Measurements from ENCODE around the gene RHBDL3. TPM values are rescaled to one million over a fixed set of nuclear protein-coding genes. Genes with fewer than 3 reads are reported as not detected.

RHBDL3 gene
- total RNA-seq, 1 donor from 2014 or later: 0.12 TPM

DNA sequence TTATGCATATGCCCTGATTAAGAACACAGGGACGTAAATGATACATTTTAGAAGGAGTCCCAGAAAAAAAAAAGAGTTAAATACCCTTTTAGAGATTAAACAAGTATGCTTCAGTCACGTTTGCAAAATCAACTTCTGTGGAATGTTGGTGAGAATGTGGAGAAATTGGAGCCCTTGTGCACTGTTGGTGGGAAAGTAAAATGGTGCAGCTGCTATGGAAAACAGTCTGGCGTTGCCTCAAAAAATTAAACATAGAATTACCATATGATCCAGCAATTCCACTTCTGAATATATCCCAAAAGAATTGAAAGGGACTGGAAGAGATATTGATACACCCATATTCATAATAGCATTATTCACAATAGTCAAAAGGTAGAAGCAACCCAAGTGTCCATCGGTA lies 26.5 kb downstream of the RHBDL3 start:
- Mint-ChIP-seq H3K4me3 (no peak overlapping the region), H3K27me3 (peaks cover 14% of the 10 kb centered on the region), H3K36me3 (ENCODE audit: low read depth) (no peaks in the 10 kb centered on the region), H3K9me3 (no peaks in the 10 kb centered on the region), H3K27ac (no peak overlapping the region), H3K4me1 (no peaks in the 10 kb centered on the region)
- intact Hi-C loops (cut with micrococcal nuclease): no loop called here
- no peak for DNase-seq

DNA sequence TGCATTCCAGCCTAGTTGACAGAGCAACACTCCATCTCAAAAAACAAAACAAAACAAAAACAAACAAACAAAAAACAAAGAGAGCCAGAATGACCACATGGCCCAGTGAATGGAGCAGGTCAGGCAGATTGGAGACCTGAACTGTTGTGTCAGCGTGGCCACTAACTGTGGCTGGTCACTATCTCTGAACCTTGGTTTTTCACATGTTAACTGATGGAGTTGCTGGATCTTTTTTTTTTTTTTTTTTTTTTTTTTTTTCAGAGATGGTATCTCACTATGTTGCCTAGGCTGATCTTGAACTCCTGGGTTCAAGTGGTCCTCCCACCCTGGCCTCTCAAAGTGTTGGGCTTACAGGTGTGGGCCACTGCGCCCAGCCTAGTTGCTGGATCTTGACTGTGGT lies 31.8 kb downstream of the RHBDL3 start:
- intact Hi-C loops (cut with micrococcal nuclease): no loop called here
- H3K27ac Mint-ChIP-seq: no peak overlapping the region
- H3K36me3 Mint-ChIP-seq (ENCODE audit: low read depth): no peaks in the 10 kb centered on the region

DNA sequence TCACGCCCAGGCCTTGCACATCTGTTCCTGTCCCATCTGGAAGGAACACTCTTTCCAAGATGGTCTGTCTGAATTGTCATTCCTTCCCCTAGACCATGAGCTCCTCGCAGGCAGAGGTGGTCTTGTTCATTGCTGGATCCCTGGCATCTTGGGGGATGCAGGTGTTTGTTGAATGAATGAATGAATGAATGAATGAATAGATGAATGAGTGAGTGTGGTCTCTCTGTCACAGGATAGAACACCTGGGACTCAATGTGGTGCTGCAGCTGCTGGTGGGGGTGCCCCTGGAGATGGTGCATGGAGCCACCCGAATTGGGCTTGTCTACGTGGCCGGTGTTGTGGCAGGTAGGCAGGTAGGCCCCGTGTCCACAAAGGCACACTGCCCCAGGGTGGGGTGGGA lies 32.2 kb downstream of the RHBDL3 start:
- Mint-ChIP-seq H3K4me3 (no peak overlapping the region), H3K27me3 (no peaks in the 10 kb centered on the region), H3K9me3 (no peaks in the 10 kb centered on the region), H3K4me1 (no peaks in the 10 kb centered on the region), H3K36me3 (ENCODE audit: low read depth) (no peaks in the 10 kb centered on the region), H3K27ac (no peak overlapping the region)
- intact Hi-C loops (cut with micrococcal nuclease): no loop called here
- no peak for DNase-seq

More for the DNA sequence above, 31.8 kb downstream of the RHBDL3 start:
- Mint-ChIP-seq H3K27me3 (no peaks in the 10 kb centered on the region), H3K9me3 (no peaks in the 10 kb centered on the region), H3K4me3 (no peak overlapping the region), H3K4me1 (no peaks in the 10 kb centered on the region)
- DNase-seq: no peak

DNA sequence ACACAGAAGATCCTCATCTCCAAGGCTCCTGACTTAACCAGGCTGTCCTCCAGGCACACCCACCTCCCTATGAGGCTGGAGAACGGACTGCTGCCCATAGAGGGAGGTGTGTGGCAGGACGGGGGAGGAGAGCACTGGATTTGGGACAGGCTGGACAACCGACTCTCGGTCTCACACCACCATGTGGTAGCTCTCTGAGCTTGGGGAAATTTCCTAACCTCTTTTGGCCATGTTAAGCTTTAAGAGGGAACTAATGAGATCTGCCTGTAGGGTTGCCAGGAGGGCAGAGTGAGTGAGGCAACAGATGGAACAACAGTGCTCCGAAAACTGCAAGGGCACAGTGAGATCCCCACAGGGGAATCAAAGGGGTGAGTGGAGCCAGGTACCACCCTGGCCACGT lies 32.7 kb downstream of the RHBDL3 start:
- intact Hi-C loops (cut with micrococcal nuclease): no loop called here
- Mint-ChIP-seq H3K27ac (no peak overlapping the region), H3K4me3 (no peak overlapping the region), H3K36me3 (ENCODE audit: low read depth) (no peaks in the 10 kb centered on the region), H3K27me3 (no peaks in the 10 kb centered on the region), H3K9me3 (no peaks in the 10 kb centered on the region), H3K4me1 (no peaks in the 10 kb centered on the region)
- no peak for DNase-seq

DNA sequence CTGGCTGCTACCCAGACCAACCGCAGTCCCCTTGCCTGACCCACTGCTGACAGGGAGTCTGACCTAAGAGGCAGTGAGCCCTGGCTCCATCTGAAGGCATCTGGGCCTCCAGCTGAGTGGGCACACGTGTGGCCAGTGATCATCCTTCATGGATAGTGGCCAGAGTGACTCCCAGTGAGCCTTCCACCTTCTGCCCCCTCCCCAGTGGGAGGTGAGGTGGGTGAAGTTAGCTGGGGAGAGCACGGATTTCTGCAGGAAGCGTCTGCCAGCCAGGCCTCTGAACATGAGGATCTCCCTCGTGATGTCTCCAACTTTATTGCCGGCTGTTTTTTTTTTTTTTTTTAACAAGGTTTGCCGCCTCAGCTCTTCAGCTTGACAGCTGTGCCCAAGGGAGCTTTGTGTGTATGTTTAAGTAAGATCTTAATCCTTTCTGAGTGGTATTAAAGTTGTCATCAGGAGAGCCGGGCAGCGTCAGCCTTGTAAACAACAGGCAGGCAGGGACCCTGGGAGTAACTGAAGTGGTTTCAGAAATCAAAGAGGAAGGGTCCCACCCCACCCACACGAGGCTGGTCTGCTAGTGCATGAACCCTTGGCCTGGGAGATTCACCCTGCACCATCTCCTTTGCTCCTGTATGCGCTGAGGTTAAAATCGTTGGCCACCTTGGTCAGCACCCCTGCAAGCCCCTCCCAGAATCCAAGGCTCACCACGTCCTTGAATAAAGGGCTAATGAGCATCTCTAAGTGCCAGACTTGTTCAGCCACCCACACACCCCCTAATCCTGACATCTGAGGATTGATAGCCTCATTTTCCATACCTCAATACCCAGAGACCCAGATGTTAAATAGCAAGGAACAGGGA lies 33.3 kb downstream of the RHBDL3 start:
- intact Hi-C loops (cut with micrococcal nuclease): no loop called here
- H3K4me3 Mint-ChIP-seq: no peak overlapping the region
- H3K9me3 Mint-ChIP-seq: no peaks in the 10 kb centered on the region
- no peaks in the 10 kb centered on the region for H3K4me1 Mint-ChIP-seq
- H3K27ac Mint-ChIP-seq: no peak overlapping the region
- no peaks in the 10 kb centered on the region for H3K36me3 Mint-ChIP-seq (ENCODE audit: low read depth)
- no peak for DNase-seq
- H3K27me3 Mint-ChIP-seq: peaks cover 2% of the 10 kb centered on the region

DNA sequence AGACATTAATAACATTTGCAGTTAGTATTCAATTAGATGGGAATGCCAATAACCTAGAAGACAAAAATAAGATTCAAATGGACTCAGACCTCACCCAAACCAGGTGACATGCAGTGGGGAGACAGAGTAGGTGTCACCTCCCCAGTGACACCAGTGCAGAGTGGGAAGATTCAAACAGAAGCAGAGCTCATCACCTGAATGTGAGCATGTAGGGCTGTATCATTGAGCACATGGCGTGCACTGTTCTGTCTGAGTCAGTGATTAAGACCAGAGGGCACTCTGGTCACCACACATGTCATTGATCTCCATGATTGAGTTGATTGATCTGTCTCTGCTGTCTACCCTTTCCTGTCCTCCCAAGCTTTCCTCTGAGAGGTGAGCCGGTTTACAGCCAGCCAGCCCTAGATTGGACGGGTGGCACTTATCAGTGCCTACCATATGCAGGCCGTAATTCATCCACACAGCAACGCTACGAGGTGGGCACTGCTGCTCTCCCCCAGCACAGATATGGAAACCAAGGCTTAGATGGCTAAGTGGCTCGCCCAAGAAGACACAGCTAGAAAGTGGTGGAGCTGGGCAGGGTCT lies 34.0 kb downstream of the RHBDL3 start:
- no peak overlapping the region for H3K27ac Mint-ChIP-seq
- no peaks in the 10 kb centered on the region for H3K36me3 Mint-ChIP-seq (ENCODE audit: low read depth)
- H3K4me3 Mint-ChIP-seq: no peak overlapping the region
- no peak for DNase-seq
- intact Hi-C loops (cut with micrococcal nuclease): no loop called here
- no peaks in the 10 kb centered on the region for H3K4me1 Mint-ChIP-seq
- no peaks in the 10 kb centered on the region for H3K9me3 Mint-ChIP-seq
- H3K27me3 Mint-ChIP-seq: peaks cover 8% of the 10 kb centered on the region

DNA sequence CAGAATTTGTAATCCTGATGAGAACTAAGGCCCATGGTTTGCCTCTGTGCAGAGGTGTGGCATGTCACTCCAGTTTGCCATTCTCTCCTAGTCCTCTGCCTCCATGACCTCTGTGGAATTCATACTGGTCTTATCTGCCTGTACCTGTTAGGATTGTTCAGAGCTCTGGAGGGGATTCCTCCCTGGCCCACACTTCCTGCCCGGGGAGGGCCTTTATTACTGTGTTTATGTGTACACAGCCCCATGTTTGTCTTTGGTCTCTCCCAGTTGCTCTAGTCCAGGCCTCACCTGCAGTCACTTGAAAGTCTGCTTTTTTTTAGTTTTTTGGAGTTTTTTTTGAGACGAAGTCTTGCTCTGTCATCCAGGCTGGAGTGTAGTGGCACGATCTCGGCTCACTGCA lies 36.4 kb downstream of the RHBDL3 start:
- Mint-ChIP-seq H3K27me3 (peaks cover 16% of the 10 kb centered on the region), H3K36me3 (ENCODE audit: low read depth) (no peaks in the 10 kb centered on the region), H3K27ac (no peak overlapping the region), H3K9me3 (no peaks in the 10 kb centered on the region), H3K4me1 (no peaks in the 10 kb centered on the region), H3K4me3 (no peak overlapping the region)
- DNase-seq: no peak
- intact Hi-C loops (cut with micrococcal nuclease): no loop called here

DNA sequence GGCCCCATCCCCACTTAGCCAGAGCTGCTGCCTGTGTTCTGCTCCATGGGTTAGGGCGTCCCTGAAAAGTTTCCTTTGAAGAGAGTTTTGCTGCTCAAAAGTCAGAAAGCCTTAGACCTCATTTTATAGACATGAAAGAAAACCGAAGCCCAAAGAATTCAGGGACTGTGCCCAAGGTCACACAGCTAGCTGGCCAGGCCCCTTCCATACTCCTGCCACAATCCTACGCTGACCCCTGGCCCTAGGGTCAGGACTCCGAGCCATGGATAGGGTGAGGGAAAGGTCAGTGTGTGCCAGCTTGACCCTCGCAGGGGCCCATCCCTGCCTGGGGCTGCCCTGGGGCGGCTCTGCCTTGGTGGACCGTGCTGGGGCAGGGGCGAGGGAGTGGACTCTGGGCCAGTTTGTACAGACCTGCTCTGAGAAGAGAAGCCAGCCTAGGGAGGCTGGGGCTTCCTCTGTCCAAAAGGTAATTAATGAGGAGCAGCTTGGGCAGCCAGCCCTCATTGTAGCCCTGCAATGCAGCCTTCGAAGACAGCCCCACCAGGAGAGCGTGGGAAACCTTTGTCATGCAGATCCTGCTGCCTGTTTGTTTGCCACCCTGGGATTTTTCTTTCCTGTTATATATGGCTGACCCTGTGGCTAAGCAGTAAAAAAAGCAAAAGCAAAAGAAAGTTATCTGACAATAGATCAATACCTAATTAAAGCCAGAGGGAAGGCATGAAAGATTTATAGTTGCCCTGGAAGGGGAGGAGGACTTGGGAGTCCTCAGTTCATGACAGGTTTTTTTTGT lies 37.4 kb downstream of the RHBDL3 start:
- Mint-ChIP-seq H3K4me1 (no peaks in the 10 kb centered on the region), H3K4me3 (no peak overlapping the region), H3K27ac (no peak overlapping the region), H3K36me3 (ENCODE audit: low read depth) (no peaks in the 10 kb centered on the region), H3K9me3 (no peaks in the 10 kb centered on the region), H3K27me3 (peaks cover 21% of the 10 kb centered on the region)
- no peak for DNase-seq
- intact Hi-C loops (cut with micrococcal nuclease): no loop called here

DNA sequence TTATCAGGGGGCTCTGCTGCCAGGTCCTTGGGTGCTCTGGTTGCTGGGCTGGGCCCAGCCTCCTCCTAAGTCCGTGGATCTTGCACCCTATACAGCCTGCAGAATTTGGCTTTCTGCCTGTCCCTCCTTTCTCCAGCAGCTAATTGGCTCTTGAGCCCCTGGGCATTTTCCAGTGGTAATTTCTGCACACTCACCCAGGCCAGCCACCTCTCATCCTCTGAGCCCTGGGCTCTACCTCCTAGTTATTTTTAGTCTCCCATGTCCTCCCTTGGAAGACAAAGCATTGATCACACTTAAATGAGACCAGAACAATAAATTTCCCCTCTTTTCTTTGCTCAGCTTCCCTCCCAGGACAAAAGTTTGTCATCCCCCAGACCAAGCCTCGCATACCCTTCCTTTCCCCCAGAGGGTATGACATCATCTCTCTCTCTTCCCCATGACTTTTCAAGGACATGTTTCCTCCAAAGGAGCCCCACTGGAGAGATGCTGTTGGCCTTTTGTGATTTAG lies 38.2 kb downstream of the RHBDL3 start:
- peaks cover 24% of the 10 kb centered on the region for H3K27me3 Mint-ChIP-seq
- no peaks in the 10 kb centered on the region for H3K9me3 Mint-ChIP-seq
- H3K4me1 Mint-ChIP-seq: no peaks in the 10 kb centered on the region
- H3K27ac Mint-ChIP-seq: no peak overlapping the region
- H3K4me3 Mint-ChIP-seq: no peak overlapping the region
- no peaks in the 10 kb centered on the region for H3K36me3 Mint-ChIP-seq (ENCODE audit: low read depth)
- intact Hi-C loops (cut with micrococcal nuclease): no loop called here
- DNase-seq: no peak

DNA sequence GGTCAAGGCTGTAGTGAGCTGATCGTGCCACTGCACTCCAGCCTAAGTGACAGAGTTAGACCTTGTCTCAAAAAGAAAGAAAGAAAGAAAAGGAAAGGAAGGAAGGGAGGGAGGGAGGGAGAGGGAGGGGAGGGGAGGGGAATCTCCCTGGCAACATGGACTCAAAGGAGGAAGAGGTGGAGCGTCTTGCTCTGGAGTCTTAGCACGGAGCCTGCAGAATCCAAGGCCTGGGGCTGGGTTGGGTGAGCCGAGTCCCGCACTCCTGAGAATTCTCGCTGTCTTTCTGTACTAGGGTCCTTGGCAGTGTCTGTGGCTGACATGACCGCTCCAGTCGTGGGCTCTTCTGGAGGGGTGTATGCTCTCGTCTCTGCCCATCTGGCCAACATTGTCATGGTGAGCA lies 39.4 kb downstream of the RHBDL3 start:
- Mint-ChIP-seq H3K27me3 (peaks cover 24% of the 10 kb centered on the region), H3K27ac (no peak overlapping the region), H3K36me3 (ENCODE audit: low read depth) (no peaks in the 10 kb centered on the region), H3K9me3 (no peaks in the 10 kb centered on the region), H3K4me1 (no peaks in the 10 kb centered on the region), H3K4me3 (no peak overlapping the region)
- intact Hi-C loops (cut with micrococcal nuclease): no loop called here
- DNase-seq: no peak

DNA sequence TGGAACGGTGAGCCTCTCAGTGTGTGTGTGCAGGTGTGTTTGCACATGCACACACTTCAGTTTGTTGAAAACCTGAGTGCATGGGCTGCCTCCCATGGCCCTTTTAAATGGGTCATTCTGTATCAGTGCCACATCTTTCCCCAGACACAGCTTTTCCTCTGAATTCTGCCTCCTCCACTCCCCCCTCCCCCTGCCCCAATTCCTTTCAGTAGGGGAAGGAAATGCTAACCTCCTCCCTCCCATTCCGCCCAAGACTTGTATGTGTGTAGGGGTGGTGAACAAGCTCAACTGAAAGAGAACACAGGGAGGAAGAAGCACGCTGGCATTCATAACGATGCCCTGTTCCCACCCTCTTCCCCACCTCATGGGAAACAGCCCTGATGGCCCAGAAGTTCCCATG lies 42.0 kb downstream of the RHBDL3 start:
- H3K27ac Mint-ChIP-seq: no peak overlapping the region
- H3K27me3 Mint-ChIP-seq: peaks cover 27% of the 10 kb centered on the region
- no peaks in the 10 kb centered on the region for H3K9me3 Mint-ChIP-seq
- H3K36me3 Mint-ChIP-seq (ENCODE audit: low read depth): no peaks in the 10 kb centered on the region
- no peaks in the 10 kb centered on the region for H3K4me1 Mint-ChIP-seq
- H3K4me3 Mint-ChIP-seq: no peak overlapping the region
- no peak for DNase-seq
- intact Hi-C loops (cut with micrococcal nuclease): no loop called here

DNA sequence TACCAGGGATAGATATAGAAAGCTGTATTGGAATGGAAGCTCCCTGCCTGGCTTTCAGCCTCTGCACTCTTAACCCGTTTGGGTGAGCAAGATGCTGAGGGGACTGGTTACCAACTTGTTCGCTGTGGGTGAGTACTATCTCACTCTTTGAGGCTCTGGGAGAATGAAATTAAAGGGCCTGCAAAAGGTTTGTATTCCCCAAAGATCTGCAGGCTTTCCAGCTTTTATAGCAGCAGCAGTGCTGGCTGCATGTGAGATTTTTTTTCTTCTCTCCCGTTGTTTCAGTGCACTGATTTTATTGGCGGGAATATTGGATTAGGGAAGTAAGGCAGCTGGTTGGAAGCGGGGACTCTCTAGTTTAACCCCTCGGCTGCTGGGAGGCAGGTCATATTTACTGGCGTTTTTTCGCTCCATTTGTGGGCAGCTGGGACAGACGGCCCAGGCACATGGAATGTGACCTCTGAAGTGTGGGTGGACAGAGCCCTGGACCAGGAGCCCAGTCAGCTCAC lies 45.5 kb downstream of the RHBDL3 start:
- intact Hi-C loops (cut with micrococcal nuclease): no loop called here
- no peak overlapping the region for H3K4me3 Mint-ChIP-seq
- H3K27me3 Mint-ChIP-seq: peaks cover 28% of the 10 kb centered on the region
- H3K4me1 Mint-ChIP-seq: no peaks in the 10 kb centered on the region
- no peaks in the 10 kb centered on the region for H3K9me3 Mint-ChIP-seq
- no peak for DNase-seq
- H3K36me3 Mint-ChIP-seq (ENCODE audit: low read depth): no peaks in the 10 kb centered on the region
- no peak overlapping the region for H3K27ac Mint-ChIP-seq

DNA sequence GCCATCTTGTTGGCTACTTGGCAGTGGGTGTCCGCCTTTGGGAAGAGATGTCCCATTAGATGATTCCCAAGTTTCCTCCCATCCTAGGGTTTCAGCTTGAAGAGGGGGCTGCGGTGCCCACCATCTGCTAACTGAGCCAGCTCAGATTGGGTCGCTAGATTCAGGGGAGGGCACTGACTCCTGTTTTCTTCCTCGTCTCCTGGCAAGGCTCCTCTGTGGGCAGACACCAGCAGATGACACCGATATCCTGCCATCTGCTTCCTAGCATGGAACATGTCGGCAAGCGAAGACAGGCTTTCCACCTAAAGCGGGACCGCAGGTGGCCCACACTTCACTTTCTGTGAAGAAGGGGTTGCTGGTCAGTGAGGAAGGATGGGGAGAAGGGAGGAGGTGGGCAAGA lies 49.0 kb downstream of the RHBDL3 start:
- no peaks in the 10 kb centered on the region for H3K36me3 Mint-ChIP-seq (ENCODE audit: low read depth)
- H3K27me3 Mint-ChIP-seq: peaks cover 28% of the 10 kb centered on the region
- no peak overlapping the region for H3K27ac Mint-ChIP-seq
- intact Hi-C loops (cut with micrococcal nuclease): loop anchor here (5.0 kb wide), 2 partner anchors 47 to 112 kb away; partner anchors contain the start of gene RHBDL3
- no peak for DNase-seq
- no peak overlapping the region for H3K4me3 Mint-ChIP-seq
- H3K9me3 Mint-ChIP-seq: no peaks in the 10 kb centered on the region
- H3K4me1 Mint-ChIP-seq: peaks cover 8% of the 10 kb centered on the region

DNA sequence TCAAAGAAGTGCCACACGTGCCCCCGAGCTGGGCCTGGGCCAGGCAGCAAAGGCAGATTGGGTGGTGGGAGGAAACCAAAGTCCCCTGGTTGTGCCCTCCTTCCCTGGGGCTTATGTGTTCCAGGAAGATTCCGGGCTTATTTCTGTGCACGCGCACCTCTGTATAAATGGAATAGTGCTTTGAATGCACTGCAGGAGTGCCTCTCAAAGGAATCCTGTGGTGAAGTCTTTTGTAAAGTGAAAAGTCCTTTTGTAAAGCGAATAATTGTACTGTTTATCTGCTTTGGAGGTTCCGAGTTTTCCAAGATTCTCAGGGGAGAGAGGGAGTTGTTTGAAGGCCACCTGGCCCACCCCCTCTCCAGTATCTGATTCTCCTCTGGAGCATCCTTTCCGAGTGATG lies 49.5 kb downstream of the RHBDL3 start:
- no peak overlapping the region for H3K4me3 Mint-ChIP-seq
- peaks cover 28% of the 10 kb centered on the region for H3K27me3 Mint-ChIP-seq
- intact Hi-C loops (cut with micrococcal nuclease): loop anchor here (5.0 kb wide), 2 partner anchors 48 to 113 kb away; partner anchors contain the start of gene RHBDL3
- H3K27ac Mint-ChIP-seq: no peak overlapping the region
- DNase-seq: no peak
- H3K9me3 Mint-ChIP-seq: no peaks in the 10 kb centered on the region
- H3K4me1 Mint-ChIP-seq: peaks cover 10% of the 10 kb centered on the region
- no peaks in the 10 kb centered on the region for H3K36me3 Mint-ChIP-seq (ENCODE audit: low read depth)

All from activated CD4-positive, alpha-beta T cell treated with anti-CD3 and anti-CD28 coated beads, Interleukin-2, amount 10 ng/mL, durations not matched to agents 24 days and 14 days (primary cell).